Fibroblast of mammary gland (primary cell): ENCODE measurements around the gene GCNT2.
"Not testable (repeated sequence)": the region's sequence is repeated elsewhere in the genome, so short reads cannot be mapped to it uniquely, and the experiment has no call there.

ENCODE experiments used
- DNase-seq: peaks from one replicate; pipeline ENCODE4 v3.0.0-alpha.2; 2010; ENCODE audit warnings: low read depth
- H3K4me3 ChIP-seq: 2 replicates; pipeline ENCODE4 v1.5.1; 2011; ENCODE audit warnings: low read depth, mild to moderate bottlenecking, low read length, moderate library complexity; ENCODE audit not compliant: control insufficient read depth
- CTCF ChIP-seq: conservative IDR thresholded peaks from 2 replicates; pipeline ENCODE4 v1.5.1; 2011; ENCODE audit warnings: low read depth, low read length, inconsistent platforms; ENCODE audit not compliant: control insufficient read depth, insufficient read depth

GCNT2 gene

GRCh38 chr6:10564975-10565673 lies 44.0 kb downstream of the GCNT2 start:
- H3K4me3 ChIP-seq: no peak overlapping the region
- DNase-seq: no peak
- TF ChIP-seq CTCF: no peak

- H3K4me3 ChIP-seq: no peak overlapping the region
- DNase-seq: no peak
- no peak for TF ChIP-seq CTCF
These were observed 44.8 kb downstream of the GCNT2 start for GRCh38 chr6:10565913-10566312.

- DNase-seq: no peak
- TF ChIP-seq CTCF: no peak
- no peak overlapping the region for H3K4me3 ChIP-seq
These were observed 46.3 kb downstream of the GCNT2 start for GRCh38 chr6:10567256-10568026.

- no peak for DNase-seq
- no peak overlapping the region for H3K4me3 ChIP-seq
- no peak for TF ChIP-seq CTCF
These were observed 48.4 kb downstream of the GCNT2 start for GRCh38 chr6:10569392-10570127.

- H3K4me3 ChIP-seq: not testable (repeated sequence)
These were observed 54.4 kb downstream of the GCNT2 start for GRCh38 chr6:10575519-10575918.

GRCh38 chr6:10576226-10576625 lies 55.1 kb downstream of the GCNT2 start:
- DNase-seq: no peak
- H3K4me3 ChIP-seq: no peak overlapping the region
- TF ChIP-seq CTCF: no peak

More at GRCh38 chr6:10575519-10575918, 54.4 kb downstream of the GCNT2 start:
- not testable (repeated sequence) for DNase-seq

GRCh38 chr6:10577112-10577511 lies 56.0 kb downstream of the GCNT2 start:
- DNase-seq: no peak
- no peak overlapping the region for H3K4me3 ChIP-seq
- no peak for TF ChIP-seq CTCF
